ENCODE data around the gene DRGX. TPM values are rescaled to one million over a fixed set of nuclear protein-coding genes. Genes with fewer than 3 reads are reported as not detected.

DRGX gene
- total and polyA plus RNA-seq, 2 of the 13 experiments (the other 11 are each of a cell fraction or from before 2014, with no cell fraction given), result not detected

DNA sequence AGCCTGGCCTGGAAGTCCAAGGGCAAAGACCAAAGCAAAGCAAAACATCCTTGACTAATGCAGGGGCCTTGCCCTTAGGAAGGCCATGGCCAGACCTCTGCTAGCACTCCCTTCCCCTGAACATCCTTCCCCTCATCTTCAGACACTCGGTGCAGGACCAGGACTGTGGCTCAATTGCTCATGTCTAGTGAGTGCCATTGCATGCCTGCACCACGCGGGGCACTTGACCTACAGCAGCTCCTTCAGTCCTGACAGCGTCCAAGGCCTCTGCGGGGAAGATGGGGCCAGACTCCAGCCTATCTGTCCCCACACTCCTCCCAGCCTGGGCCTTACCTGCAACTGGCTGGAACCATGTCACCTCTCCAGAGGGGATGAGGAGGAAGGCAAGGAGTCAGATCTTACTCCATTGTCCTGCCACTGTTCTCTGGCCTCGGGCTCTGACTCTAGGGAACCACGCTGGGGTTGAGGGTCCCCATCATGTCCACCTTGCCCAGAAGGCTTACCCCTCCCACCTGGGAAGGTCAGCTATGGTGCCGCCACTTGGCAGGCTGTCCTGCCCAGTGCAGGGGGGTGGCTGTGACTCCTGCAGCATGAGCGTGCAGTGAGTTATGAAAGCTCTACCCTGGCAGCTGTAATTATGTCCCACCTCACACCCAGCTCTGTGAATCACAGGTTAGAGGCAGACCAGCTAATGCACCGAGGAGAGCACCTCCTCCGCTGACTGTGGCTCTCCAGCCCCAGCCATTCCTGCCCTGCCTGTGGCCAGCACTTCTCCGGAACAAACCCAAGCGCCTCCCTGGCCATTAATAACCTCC, 16.1 kb downstream of the DRGX start:
- Histone ChIP-seq H3K4me1 (ENCODE audit: insufficient read depth, low read length) (no peaks in the 10 kb centered on the region), H3K4me3 (replicated peaks in 1 of 3; ENCODE audit: insufficient read depth in 1 of 3, low read depth in 2 of 3, low read length in 3 of 3) (no peak overlapping the region), H3K79me2 (ENCODE audit: insufficient read depth, low read length) (no peaks in the 10 kb centered on the region), H3K27me3 (ENCODE audit: control insufficient read depth in 1 of 2, insufficient read depth in 2 of 2, low read length in 2 of 2) (peaks cover 0 to 22% of the 10 kb centered on the region in 2 experiments; a peak in 2 of 5 replicates), H3K9me3 (ENCODE audit: low read length) (no peaks in the 10 kb centered on the region), H3K36me3 (replicated peaks in 1 of 2; ENCODE audit: control insufficient read depth in 1 of 2, insufficient read depth in 2 of 2, low read length in 2 of 2) (no peaks in the 10 kb centered on the region), H2AFZ (ENCODE audit: low read length) (no peak overlapping the region), H3K27ac (ENCODE audit: extremely low read length, insufficient read depth, low read length) (no peak overlapping the region), H3K9ac (ENCODE audit: insufficient read depth, low read depth, low read length) (no peak overlapping the region), H4K20me1 (ENCODE audit: insufficient read depth, low read length) (no peaks in the 10 kb centered on the region), H3K4me2 (ENCODE audit: low read depth, low read length) (no peak overlapping the region)
- intact Hi-C loops (cut with micrococcal nuclease; ENCODE audit: unreplicated experiment) (no loop called here), in situ Hi-C loops (cut with HindIII; ENCODE audit: extremely low pct_ligation_motif_present, low pct_unique_long_range_greater_than_20kb) (no loop called here)
- no TSS peak for BruUV-seq (replicated peaks)
- 5% methylated on average over 3 of the region's 13 CpGs for WGBS (ENCODE audit: low lambda C conversion rate)
- POLR2A ChIA-PET, result no interaction called here
- TF ChIP-seq, protein P1, sequence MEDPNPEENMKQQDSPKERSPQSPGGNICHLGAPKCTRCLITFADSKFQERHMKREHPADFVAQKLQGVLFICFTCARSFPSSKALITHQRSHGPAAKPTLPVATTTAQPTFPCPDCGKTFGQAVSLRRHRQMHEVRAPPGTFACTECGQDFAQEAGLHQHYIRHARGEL (CRISPR knock-in tag; IDR thresholded peaks at IDR 0.05), result no peak
- no peak for TF ChIP-seq RFX1 (IDR thresholded peaks at IDR 0.05)
- TF ChIP-seq, protein P2, sequence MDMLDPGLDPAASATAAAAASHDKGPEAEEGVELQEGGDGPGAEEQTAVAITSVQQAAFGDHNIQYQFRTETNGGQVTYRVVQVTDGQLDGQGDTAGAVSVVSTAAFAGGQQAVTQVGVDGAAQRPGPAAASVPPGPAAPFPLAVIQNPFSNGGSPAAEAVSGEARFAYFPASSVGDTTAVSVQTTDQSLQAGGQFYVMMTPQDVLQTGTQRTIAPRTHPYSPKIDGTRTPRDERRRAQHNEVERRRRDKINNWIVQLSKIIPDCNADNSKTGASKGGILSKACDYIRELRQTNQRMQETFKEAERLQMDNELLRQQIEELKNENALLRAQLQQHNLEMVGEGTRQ (IDR thresholded peaks at IDR 0.05; ENCODE audit: low read depth, low read length), result no peak
- TF ChIP-seq, protein P2 (CRISPR knock-in tag; IDR thresholded peaks at IDR 0.05; ENCODE audit: borderline replicate concordance), result no peak
- no peak for TF ChIP-seq POGZ (CRISPR knock-in tag; IDR thresholded peaks at IDR 0.05)
- TF ChIP-seq, protein P3, sequence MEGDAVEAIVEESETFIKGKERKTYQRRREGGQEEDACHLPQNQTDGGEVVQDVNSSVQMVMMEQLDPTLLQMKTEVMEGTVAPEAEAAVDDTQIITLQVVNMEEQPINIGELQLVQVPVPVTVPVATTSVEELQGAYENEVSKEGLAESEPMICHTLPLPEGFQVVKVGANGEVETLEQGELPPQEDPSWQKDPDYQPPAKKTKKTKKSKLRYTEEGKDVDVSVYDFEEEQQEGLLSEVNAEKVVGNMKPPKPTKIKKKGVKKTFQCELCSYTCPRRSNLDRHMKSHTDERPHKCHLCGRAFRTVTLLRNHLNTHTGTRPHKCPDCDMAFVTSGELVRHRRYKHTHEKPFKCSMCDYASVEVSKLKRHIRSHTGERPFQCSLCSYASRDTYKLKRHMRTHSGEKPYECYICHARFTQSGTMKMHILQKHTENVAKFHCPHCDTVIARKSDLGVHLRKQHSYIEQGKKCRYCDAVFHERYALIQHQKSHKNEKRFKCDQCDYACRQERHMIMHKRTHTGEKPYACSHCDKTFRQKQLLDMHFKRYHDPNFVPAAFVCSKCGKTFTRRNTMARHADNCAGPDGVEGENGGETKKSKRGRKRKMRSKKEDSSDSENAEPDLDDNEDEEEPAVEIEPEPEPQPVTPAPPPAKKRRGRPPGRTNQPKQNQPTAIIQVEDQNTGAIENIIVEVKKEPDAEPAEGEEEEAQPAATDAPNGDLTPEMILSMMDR (CRISPR knock-in tag; IDR thresholded peaks at IDR 0.05), result peak; percentile 27; the same call in 1 of the 2 replicates
- peak; percentile 96 for ATAC-seq
- CTCF ChIA-PET (ENCODE audit: low intra/inter-chr PET ratio, low total read pairs), result no interaction called here
- DNase-seq (ENCODE audit: low spot score), result peak; percentile 13
- FAIRE-seq, result peak; percentile 15

All from HepG2 (cell line).